ENCODE measurements around the gene PAQR7. TPM values are rescaled to one million over a fixed set of nuclear protein-coding genes. Genes with fewer than 3 reads are reported as not detected.

PAQR7 gene
- total RNA-seq, 2 experiments from 2014 or later, result 0.22 to 1.3 TPM

DNA sequence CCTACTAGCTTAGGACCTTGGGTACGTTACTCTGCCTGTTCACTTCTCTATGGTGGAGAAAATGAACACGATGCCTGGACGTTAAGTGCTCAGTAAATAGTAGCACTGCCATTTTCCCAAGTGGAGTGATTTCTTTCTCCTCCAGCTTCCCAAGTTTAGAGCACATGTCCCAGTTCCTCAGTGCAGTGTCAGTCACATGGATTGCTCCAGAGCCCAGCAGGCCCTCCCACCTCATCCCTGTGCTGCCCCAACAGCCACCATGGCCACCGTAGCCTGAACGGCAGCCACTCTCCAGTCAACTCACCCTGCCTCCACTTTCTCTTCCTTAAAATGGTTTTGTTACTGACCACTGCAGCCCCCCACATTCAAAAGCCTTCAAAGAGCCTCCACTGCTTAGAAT lies 22.2 kb upstream of the PAQR7 start:
- Histone ChIP-seq H2AFZ (ENCODE audit: low read length) (no peak overlapping the region), H3K4me1 (ENCODE audit: insufficient read depth, low read length, poor library complexity, severe bottlenecking) (peaks cover 6% of the 10 kb centered on the region), H3K4me3 (ENCODE audit: low read depth, low read length, poor library complexity, severe bottlenecking) (no peak overlapping the region), H3K36me3 (ENCODE audit: insufficient read depth, low read length) (peaks cover 84% of the 10 kb centered on the region), H3K9me2 (ENCODE audit: insufficient read depth, low read length) (no peaks in the 10 kb centered on the region), H3K4me2 (ENCODE audit: low read length) (no peak overlapping the region), H3K9me3 (ENCODE audit: low read length) (no peaks in the 10 kb centered on the region), H4K20me1 (ENCODE audit: insufficient read depth, low read length) (peaks cover 10% of the 10 kb centered on the region; the same call in 1 of the 2 replicates), H3K79me2 (ENCODE audit: insufficient read depth, low read depth, low read length) (peaks cover 24% of the 10 kb centered on the region), H3K27ac (ENCODE audit: low read depth, low read length, poor library complexity, severe bottlenecking) (no peak overlapping the region)
- DNase-seq (ENCODE audit: low spot score), result no peak
- ChIA-PET CTCF (ENCODE audit: unreplicated experiment) (no interaction called here), POLR2A (interaction anchor here (0.5 to 1.1 kb wide), 2 partner anchors 45 to 109 kb away, joined by 3 to 5 read pairs; no protein-coding TSS in a partner anchor)
- no TSS peak for BruUV-seq (replicated peaks)
- TF ChIP-seq EZH2phosphoT487 (IDR thresholded peaks at IDR 0.05; ENCODE audit: borderline replicate concordance, low read depth, low read length), result no peak
- TF ChIP-seq, protein P1, sequence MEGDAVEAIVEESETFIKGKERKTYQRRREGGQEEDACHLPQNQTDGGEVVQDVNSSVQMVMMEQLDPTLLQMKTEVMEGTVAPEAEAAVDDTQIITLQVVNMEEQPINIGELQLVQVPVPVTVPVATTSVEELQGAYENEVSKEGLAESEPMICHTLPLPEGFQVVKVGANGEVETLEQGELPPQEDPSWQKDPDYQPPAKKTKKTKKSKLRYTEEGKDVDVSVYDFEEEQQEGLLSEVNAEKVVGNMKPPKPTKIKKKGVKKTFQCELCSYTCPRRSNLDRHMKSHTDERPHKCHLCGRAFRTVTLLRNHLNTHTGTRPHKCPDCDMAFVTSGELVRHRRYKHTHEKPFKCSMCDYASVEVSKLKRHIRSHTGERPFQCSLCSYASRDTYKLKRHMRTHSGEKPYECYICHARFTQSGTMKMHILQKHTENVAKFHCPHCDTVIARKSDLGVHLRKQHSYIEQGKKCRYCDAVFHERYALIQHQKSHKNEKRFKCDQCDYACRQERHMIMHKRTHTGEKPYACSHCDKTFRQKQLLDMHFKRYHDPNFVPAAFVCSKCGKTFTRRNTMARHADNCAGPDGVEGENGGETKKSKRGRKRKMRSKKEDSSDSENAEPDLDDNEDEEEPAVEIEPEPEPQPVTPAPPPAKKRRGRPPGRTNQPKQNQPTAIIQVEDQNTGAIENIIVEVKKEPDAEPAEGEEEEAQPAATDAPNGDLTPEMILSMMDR (conservative IDR thresholded peaks at IDR 0.05; ENCODE audit: low read length), result no peak
- intact Hi-C loops (cut with micrococcal nuclease; ENCODE audit: unreplicated experiment), result no loop called here

DNA sequence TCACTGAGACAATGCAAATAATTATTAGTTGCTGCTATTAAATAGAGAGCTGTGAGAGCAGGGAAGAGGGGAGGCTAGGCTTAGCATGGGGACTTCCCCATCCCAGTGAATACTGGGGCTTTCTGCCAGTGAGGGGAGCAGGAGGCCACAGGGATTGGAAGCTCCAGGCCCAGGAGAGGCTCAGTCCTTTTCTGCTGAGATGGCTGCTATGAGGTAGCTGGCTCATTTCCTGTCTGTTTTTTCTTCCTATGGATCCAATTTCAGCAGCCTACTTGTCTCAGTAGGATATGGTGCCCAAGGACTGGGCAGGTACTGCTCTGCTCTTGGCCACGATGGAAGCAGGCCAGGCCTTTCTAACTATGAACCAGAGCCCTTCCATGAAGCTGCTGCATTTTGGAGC lies 20.8 kb upstream of the PAQR7 start:
- ChIA-PET POLR2A (interaction anchor here (0.6 to 2.9 kb wide), 6 partner anchors 9 to 107 kb away, joined by 3 to 14 read pairs (median 4); partner anchors contain the start of gene PAFAH2), CTCF (ENCODE audit: unreplicated experiment) (interaction anchor here (0.9 to 2.1 kb wide), 4 partner anchors 10 to 106 kb away, joined by 3 to 20 read pairs (median 4); partner anchors contain the start of genes PAFAH2 and STMN1)
- peaks cover 9% of the 10 kb centered on the region; the same call in 1 of the 2 replicates for H3K79me2 ChIP-seq (ENCODE audit: insufficient read depth, low read depth, low read length)
- TF ChIP-seq, protein P1 (conservative IDR thresholded peaks at IDR 0.05; ENCODE audit: low read length), result no peak
- TF ChIP-seq EZH2phosphoT487 (IDR thresholded peaks at IDR 0.05; ENCODE audit: borderline replicate concordance, low read depth, low read length), result no peak
- peaks cover 69% of the 10 kb centered on the region for H3K36me3 ChIP-seq (ENCODE audit: insufficient read depth, low read length)
- no peaks in the 10 kb centered on the region for H3K9me2 ChIP-seq (ENCODE audit: insufficient read depth, low read length)
- 0 out of 2 replicates have a peak, but pooled peaks cover 3% of the 10 kb centered on the region for H4K20me1 ChIP-seq (ENCODE audit: insufficient read depth, low read length)
- no TSS peak for BruUV-seq (replicated peaks)
- H3K4me2 ChIP-seq (ENCODE audit: low read length), result no peak overlapping the region
- peak overlapping the region; percentile 4 for H3K27ac ChIP-seq (ENCODE audit: low read depth, low read length, poor library complexity, severe bottlenecking)
- peaks cover 6% of the 10 kb centered on the region for H3K4me1 ChIP-seq (ENCODE audit: insufficient read depth, low read length, poor library complexity, severe bottlenecking)
- H3K9me3 ChIP-seq (ENCODE audit: low read length), result no peaks in the 10 kb centered on the region
- no peak overlapping the region for H3K4me3 ChIP-seq (ENCODE audit: low read depth, low read length, poor library complexity, severe bottlenecking)
- DNase-seq (ENCODE audit: low spot score), result no peak
- H2AFZ ChIP-seq (ENCODE audit: low read length), result no peak overlapping the region
- intact Hi-C loops (cut with micrococcal nuclease; ENCODE audit: unreplicated experiment), result no loop called here

DNA sequence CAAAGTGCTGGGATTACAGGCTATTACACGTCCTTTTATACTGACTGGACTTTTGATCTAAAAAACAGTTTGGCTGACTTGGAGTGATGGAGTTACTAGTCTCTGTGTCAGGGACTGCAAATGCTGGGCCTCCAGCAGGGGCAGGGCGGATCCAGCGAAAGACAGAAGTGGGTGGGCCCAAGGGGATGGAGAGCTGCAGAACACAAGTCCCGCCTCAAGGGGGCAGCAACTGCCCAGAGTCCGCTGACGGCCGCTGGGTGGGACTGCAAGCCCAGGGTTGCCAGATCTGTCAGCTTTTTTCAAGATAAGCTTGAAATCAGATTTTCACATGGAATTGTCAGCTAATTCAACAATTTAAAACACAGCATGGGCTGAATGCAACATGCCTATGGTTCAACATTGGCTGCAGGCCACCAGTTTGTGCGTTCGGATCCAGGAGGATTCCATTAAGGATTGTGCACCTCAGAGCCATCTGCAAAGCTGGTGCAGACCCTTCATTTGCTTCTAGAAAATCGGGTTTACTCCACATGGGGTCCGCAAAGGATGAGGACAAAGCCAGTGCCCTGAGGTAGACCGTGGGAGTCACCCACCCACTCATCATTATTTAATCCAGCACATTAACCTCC lies 20.0 kb upstream of the PAQR7 start:
- H2AFZ ChIP-seq (ENCODE audit: low read length), result no peak overlapping the region
- 0 out of 2 replicates have a peak, but pooled peaks cover under 1% of the 10 kb centered on the region for H4K20me1 ChIP-seq (ENCODE audit: insufficient read depth, low read length)
- POLR2A ChIA-PET, result interaction anchor here (0.6 to 2.9 kb wide), 6 partner anchors 10 to 559 kb away, joined by 3 to 14 read pairs (median 4); partner anchors contain the start of gene PAFAH2
- peaks cover 1% of the 10 kb centered on the region; the same call in 1 of the 2 replicates for H3K79me2 ChIP-seq (ENCODE audit: insufficient read depth, low read depth, low read length)
- peak overlapping the region; percentile 4 for H3K27ac ChIP-seq (ENCODE audit: low read depth, low read length, poor library complexity, severe bottlenecking)
- CTCF ChIA-PET (ENCODE audit: unreplicated experiment), result interaction anchor here (0.6 to 2.1 kb wide), 5 partner anchors 18 to 114 kb away, joined by 3 to 20 read pairs (median 3); partner anchors contain the start of gene PAFAH2
- no peak for TF ChIP-seq EZH2phosphoT487 (IDR thresholded peaks at IDR 0.05; ENCODE audit: borderline replicate concordance, low read depth, low read length)
- TF ChIP-seq, protein P1 (conservative IDR thresholded peaks at IDR 0.05; ENCODE audit: low read length), result peak; percentile 99
- no TSS peak for BruUV-seq (replicated peaks)
- peak; percentile 91 for DNase-seq (ENCODE audit: low spot score)
- H3K9me2 ChIP-seq (ENCODE audit: insufficient read depth, low read length), result no peaks in the 10 kb centered on the region
- H3K4me2 ChIP-seq (ENCODE audit: low read length), result no peak overlapping the region
- H3K4me3 ChIP-seq (ENCODE audit: low read depth, low read length, poor library complexity, severe bottlenecking), result no peak overlapping the region
- H3K4me1 ChIP-seq (ENCODE audit: insufficient read depth, low read length, poor library complexity, severe bottlenecking), result peaks cover 6% of the 10 kb centered on the region
- H3K9me3 ChIP-seq (ENCODE audit: low read length), result no peaks in the 10 kb centered on the region
- intact Hi-C loops (cut with micrococcal nuclease; ENCODE audit: unreplicated experiment), result loop anchor here (1.0 kb wide), 1 partner anchor 103 kb away; the partner anchor contains the start of gene PAFAH2
- peaks cover 61% of the 10 kb centered on the region for H3K36me3 ChIP-seq (ENCODE audit: insufficient read depth, low read length)

All from OCI-LY7 (cell line).